ENCODE results near the gene APBB3.

APBB3 gene

DNA sequence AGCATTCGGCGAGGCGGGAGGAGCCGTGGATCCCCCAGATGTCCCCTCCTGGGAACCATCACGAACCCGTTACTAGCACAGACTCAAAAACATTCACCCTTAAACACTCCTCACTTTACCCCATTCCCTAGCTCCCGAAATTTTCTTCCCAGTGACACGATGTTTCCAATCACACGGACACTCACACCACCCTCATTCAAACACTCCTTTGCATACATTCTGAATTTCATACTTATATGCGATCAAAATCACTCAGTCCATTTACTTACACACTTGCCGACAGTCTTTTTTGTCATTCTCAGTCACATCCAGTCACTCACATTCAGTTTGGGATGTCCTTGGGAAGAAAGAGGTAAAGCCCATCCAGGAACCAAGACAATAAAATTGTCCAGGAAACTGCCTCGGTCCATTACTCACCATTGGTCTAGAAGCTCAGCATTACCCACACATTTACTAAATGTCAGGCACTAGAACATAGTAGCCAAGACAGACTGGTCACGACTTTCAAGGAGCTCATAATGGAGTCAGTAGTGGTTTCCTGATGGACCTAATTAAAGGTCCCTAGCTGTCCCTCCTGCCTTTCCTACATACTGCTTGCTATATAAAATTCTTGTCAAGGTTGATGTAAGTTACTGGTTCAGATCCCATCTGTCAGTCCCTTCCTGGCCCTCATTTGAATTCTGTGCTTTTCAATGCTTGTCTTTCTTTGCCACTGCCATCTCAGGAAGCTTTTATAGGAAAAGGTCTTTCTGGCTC is 804 bp upstream of the APBB3 start:
- TF ChIP-seq EZH2 (IDR thresholded peaks at IDR 0.05; ENCODE audit: borderline replicate concordance, low read depth, low read length, severe bottlenecking) (no peak), CTCF (IDR thresholded peaks at IDR 0.05; ENCODE audit: borderline replicate concordance, extremely low read depth, low read length, poor library complexity, severe bottlenecking) (no peak)
- Histone ChIP-seq H3K79me2 (ENCODE audit: insufficient read depth, low read length) (peaks cover 39% of the 10 kb centered on the region), H2AFZ (ENCODE audit: low read depth, low read length) (peak overlapping the region; percentile 86), H3K4me1 (ENCODE audit: insufficient read depth, low read length) (peaks cover 44% of the 10 kb centered on the region), H3K4me3 (ENCODE audit: low read depth in 1 of 2, low read length in 2 of 2) (peak overlapping the region; percentile 67 to 75), H3K27ac (ENCODE audit: low read length) (peak overlapping the region; percentile 79), H3K36me3 (ENCODE audit: insufficient read depth, low read length) (peaks cover 56% of the 10 kb centered on the region), H4K20me1 (ENCODE audit: insufficient read depth, low read length) (0 out of 2 replicates have a peak, but pooled peaks cover 5% of the 10 kb centered on the region), H3K9ac (ENCODE audit: low read depth, low read length) (peak overlapping the region; percentile 88), H3K4me2 (ENCODE audit: insufficient read depth, low read length) (peak overlapping the region; percentile 83), H3K27me3 (ENCODE audit: insufficient read depth, low read length, poor library complexity) (no peaks in the 10 kb centered on the region), H3K9me3 (ENCODE audit: insufficient read depth, low read length, severe bottlenecking) (no peaks in the 10 kb centered on the region)
- no peak for DNase-seq
- no peak; the same call in 1 of the 3 replicates for ATAC-seq (ENCODE audit: insufficient read depth, low read depth)

GRCh38 chr5:140563596-140563995 is 802 bp downstream of the APBB3 start:
- H3K27ac ChIP-seq (ENCODE audit: low read length): peak overlapping the region; percentile 79
- peaks cover 44% of the 10 kb centered on the region for H3K4me1 ChIP-seq (ENCODE audit: insufficient read depth, low read length)
- H3K9ac ChIP-seq (ENCODE audit: low read depth, low read length): peak overlapping the region; percentile 88
- H3K9me3 ChIP-seq (ENCODE audit: insufficient read depth, low read length, severe bottlenecking): no peaks in the 10 kb centered on the region
- H3K27me3 ChIP-seq (ENCODE audit: insufficient read depth, low read length, poor library complexity): no peaks in the 10 kb centered on the region
- H3K79me2 ChIP-seq (ENCODE audit: insufficient read depth, low read length): peaks cover 39% of the 10 kb centered on the region
- TF ChIP-seq EZH2 (IDR thresholded peaks at IDR 0.05; ENCODE audit: borderline replicate concordance, low read depth, low read length, severe bottlenecking): no peak
- TF ChIP-seq CTCF (IDR thresholded peaks at IDR 0.05; ENCODE audit: borderline replicate concordance, extremely low read depth, low read length, poor library complexity, severe bottlenecking): no peak
- no peak for ATAC-seq (ENCODE audit: insufficient read depth, low read depth)
- H3K4me2 ChIP-seq (ENCODE audit: insufficient read depth, low read length): peak overlapping the region; percentile 83
- H2AFZ ChIP-seq (ENCODE audit: low read depth, low read length): peak overlapping the region; percentile 86
- H3K36me3 ChIP-seq (ENCODE audit: insufficient read depth, low read length): peaks cover 52% of the 10 kb centered on the region
- H4K20me1 ChIP-seq (ENCODE audit: insufficient read depth, low read length): 0 out of 2 replicates have a peak, but pooled peaks cover 5% of the 10 kb centered on the region
- no peak for DNase-seq
- H3K4me3 ChIP-seq (ENCODE audit: low read depth in 1 of 2, low read length in 2 of 2): peak overlapping the region; percentile 67 to 75; a peak in 3 of 4 replicates

- TF ChIP-seq EZH2 (IDR thresholded peaks at IDR 0.05; ENCODE audit: borderline replicate concordance, low read depth, low read length, severe bottlenecking) (no peak), CTCF (IDR thresholded peaks at IDR 0.05; ENCODE audit: borderline replicate concordance, extremely low read depth, low read length, poor library complexity, severe bottlenecking) (no peak)
- peak overlapping the region; percentile 33 for H3K4me2 ChIP-seq (ENCODE audit: insufficient read depth, low read length)
- H3K27ac ChIP-seq (ENCODE audit: low read length): no peak overlapping the region
- H2AFZ ChIP-seq (ENCODE audit: low read depth, low read length): no peak overlapping the region
- no peak overlapping the region for H3K9ac ChIP-seq (ENCODE audit: low read depth, low read length)
- H3K27me3 ChIP-seq (ENCODE audit: insufficient read depth, low read length, poor library complexity): no peaks in the 10 kb centered on the region
- no peaks in the 10 kb centered on the region for H4K20me1 ChIP-seq (ENCODE audit: insufficient read depth, low read length)
- ATAC-seq (ENCODE audit: insufficient read depth, low read depth) (no peak), DNase-seq (no peak)
- peaks cover 54% of the 10 kb centered on the region for H3K4me1 ChIP-seq (ENCODE audit: insufficient read depth, low read length)
- H3K79me2 ChIP-seq (ENCODE audit: insufficient read depth, low read length): peaks cover 40% of the 10 kb centered on the region
- no peak overlapping the region for H3K4me3 ChIP-seq (ENCODE audit: low read depth in 1 of 2, low read length in 2 of 2)
- H3K9me3 ChIP-seq (ENCODE audit: insufficient read depth, low read length, severe bottlenecking): no peaks in the 10 kb centered on the region
- peaks cover 47% of the 10 kb centered on the region for H3K36me3 ChIP-seq (ENCODE audit: insufficient read depth, low read length)
Measured at GRCh38 chr5:140561753-140562523, 2.5 kb downstream of the APBB3 start.
